H1 (cell line): Measurements from ENCODE around the gene NKAIN1. TPM values are rescaled to one million over a fixed set of nuclear protein-coding genes. Genes with fewer than 3 reads are reported as not detected.

Source experiments
- CHD7 ChIP-seq: fragments of 300-600 bp; sonication (generic); IDR thresholded peaks from 2 replicates; pipeline ENCODE4 v1.7.1; 2012; ENCODE audit warnings: low read length, moderate library complexity, mild to moderate bottlenecking, inconsistent platforms; ENCODE audit not compliant: insufficient replicate concordance
- POLR2A ChIP-seq, 2 experiments: IDR thresholded peaks; 1 replicate in 1 of 2; 2 replicates in 1 of 2; pipeline ENCODE4 v1.6.1; 2011; ENCODE audit warnings: low read depth in 2 of 2, low read length in 2 of 2, mild to moderate bottlenecking in 2 of 2; ENCODE audit errors: control extremely low read depth in 1 of 2
- SAP30 ChIP-seq: fragments of 300-600 bp; sonication (generic); IDR thresholded peaks from 2 replicates; pipeline ENCODE4 v1.7.1; 2012; ENCODE audit warnings: low read length, moderate library complexity, mild to moderate bottlenecking, inconsistent platforms; ENCODE audit not compliant: insufficient read depth, insufficient replicate concordance
- polyA plus RNA-seq, 7 experiments: library from polyadenylated mRNA; depleted of rRNA in 3 of 7; stranded (reverse) in 5 of 7; unstranded in 2 of 7; fragments of >200 nt in 5 of 7; fragments of 200-250 nt in 2 of 7; gene quantifications; 1 replicate in 5 of 7; 2 replicates in 1 of 7; 4 replicates in 1 of 7; pipeline versions ENCODE4 v1.2.1 to v1.2.3, GENCODE V29; 2011 to 2013; ENCODE audit warnings: missing spikeins in 2 of 7, mixed read lengths in 2 of 7
- total RNA-seq: library from RNA; stranded (reverse); fragmentation: NEBNext Ultra II Directional; extraction: Animal tissue kit (Norgen Biotek cat#: 25700); gene quantifications from 2 replicates; pipeline ENCODE4 v1.2.1, GENCODE V29; 2021

NKAIN1 gene
- total and polyA plus RNA-seq, 2 of the 8 experiments (the other 6 are each of a cell fraction or from before 2014, with no cell fraction given) = 59.3 to 66.9 TPM

- TF ChIP-seq SAP30 (no peak), POLR2A (IDR thresholded peaks at IDR 0.05; ENCODE audit: control extremely low read depth in 1 of 2, low read depth in 2 of 2, low read length in 2 of 2) (no peak), CHD7 (no peak)
Measured at GRCh38 chr1:31203215-31203614, 36.5 kb downstream of the NKAIN1 start (continued).
